ENCODE data around the gene LTB4R. TPM values are rescaled to one million over a fixed set of nuclear protein-coding genes. Genes with fewer than 3 reads are reported as not detected.
A peak's percentile ranks its signal among the peaks of the same experiment; 100 is the strongest.

Gene LTB4R
- total and polyA plus RNA-seq, 10 donors = 13.9 to 50.4 (median 32.1) TPM

- Histone ChIP-seq H3K27ac (peak within 1 kb of the TSS; percentile 91 to 98 (median 96)), H3K4me3 (peak within 1 kb of the TSS; percentile 64 to 88 (median 76)), H3K9me3 (no peaks in the 10 kb centered on the region), H3K36me3 (peaks cover 4 to 51% (median 33%) of the 10 kb centered on the region in 6 donors), H3K4me1 (peaks cover 49 to 100% (median 86%) of the 10 kb centered on the region in 6 donors), H3K27me3 (replicated peaks in 1 of 7) (no peaks in the 10 kb centered on the region)
- DNase-seq = no peak
- TF ChIP-seq POLR2A (IDR thresholded peaks at IDR 0.05) = no peak
- TF ChIP-seq, protein P1, sequence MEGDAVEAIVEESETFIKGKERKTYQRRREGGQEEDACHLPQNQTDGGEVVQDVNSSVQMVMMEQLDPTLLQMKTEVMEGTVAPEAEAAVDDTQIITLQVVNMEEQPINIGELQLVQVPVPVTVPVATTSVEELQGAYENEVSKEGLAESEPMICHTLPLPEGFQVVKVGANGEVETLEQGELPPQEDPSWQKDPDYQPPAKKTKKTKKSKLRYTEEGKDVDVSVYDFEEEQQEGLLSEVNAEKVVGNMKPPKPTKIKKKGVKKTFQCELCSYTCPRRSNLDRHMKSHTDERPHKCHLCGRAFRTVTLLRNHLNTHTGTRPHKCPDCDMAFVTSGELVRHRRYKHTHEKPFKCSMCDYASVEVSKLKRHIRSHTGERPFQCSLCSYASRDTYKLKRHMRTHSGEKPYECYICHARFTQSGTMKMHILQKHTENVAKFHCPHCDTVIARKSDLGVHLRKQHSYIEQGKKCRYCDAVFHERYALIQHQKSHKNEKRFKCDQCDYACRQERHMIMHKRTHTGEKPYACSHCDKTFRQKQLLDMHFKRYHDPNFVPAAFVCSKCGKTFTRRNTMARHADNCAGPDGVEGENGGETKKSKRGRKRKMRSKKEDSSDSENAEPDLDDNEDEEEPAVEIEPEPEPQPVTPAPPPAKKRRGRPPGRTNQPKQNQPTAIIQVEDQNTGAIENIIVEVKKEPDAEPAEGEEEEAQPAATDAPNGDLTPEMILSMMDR (IDR thresholded peaks at IDR 0.05 in 8 of 11, conservative IDR thresholded peaks at IDR 0.05 in 3 of 11) = no peak
- no peak for TF ChIP-seq POLR2AphosphoS5 (IDR thresholded peaks at IDR 0.05)
- intact Hi-C loops (cut with DNase I; ENCODE audit: low total_unique reads) = no loop called here
- WGBS, 5 donors = 47 to 82% (median 53%) methylated on average over 5 of the region's 5 CpGs
Observed at GRCh38 chr14:24309538-24310264, 1.6 kb upstream of the LTB4R start, which contains the start of gene LTB4R2. LTB4R2 (plus strand) TSS chr14:24310140; CDS start chr14:24310665, 525 bp downstream.

DNA sequence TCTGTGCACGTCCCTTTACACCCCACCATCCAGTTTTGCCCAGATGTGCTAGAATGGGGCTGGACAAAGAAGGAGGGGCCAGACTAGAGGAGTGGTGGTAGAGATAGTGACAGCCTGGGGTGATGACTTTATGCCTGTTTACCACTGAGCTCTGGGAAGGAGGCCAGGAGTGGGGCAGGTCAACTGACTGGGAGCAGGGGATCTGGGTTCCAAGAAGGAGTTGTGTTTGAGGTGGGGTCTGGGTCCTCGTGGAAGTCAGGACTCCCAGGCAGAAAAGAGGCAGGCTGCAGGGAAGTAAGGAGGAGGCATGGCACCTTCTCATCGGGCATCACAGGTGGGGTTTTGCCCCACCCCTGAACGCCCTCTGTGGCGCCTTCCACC lies 1.0 kb upstream of the LTB4R start:
- intact Hi-C loops (cut with DNase I; ENCODE audit: low total_unique reads) = no loop called here
- H3K36me3 ChIP-seq = peaks cover 4 to 45% (median 27%) of the 10 kb centered on the region in 6 donors
- H3K27ac ChIP-seq = peak overlapping the region; percentile 91 to 98 (median 96)
- DNase-seq = no peak
- no peaks in the 10 kb centered on the region for H3K27me3 ChIP-seq (replicated peaks in 1 of 7)
- TF ChIP-seq POLR2A (IDR thresholded peaks at IDR 0.05) (no peak), POLR2AphosphoS5 (IDR thresholded peaks at IDR 0.05) (no peak)
- TF ChIP-seq, protein P1 (IDR thresholded peaks at IDR 0.05 in 8 of 11, conservative IDR thresholded peaks at IDR 0.05 in 3 of 11) = no peak
- peaks cover 55 to 100% (median 87%) of the 10 kb centered on the region in 6 donors for H3K4me1 ChIP-seq
- WGBS, 5 donors = 17 to 23% (median 19%) methylated on average over 4 to 5 of the region's 5 CpGs
- no peaks in the 10 kb centered on the region for H3K9me3 ChIP-seq
- peak overlapping the region; percentile 64 to 88 (median 76) for H3K4me3 ChIP-seq

GRCh38 chr14:24311837-24312615 lies 724 bp downstream of the LTB4R start:
- peaks cover 59 to 100% (median 93%) of the 10 kb centered on the region in 6 donors for H3K4me1 ChIP-seq
- H3K4me3 ChIP-seq = peak overlapping the region; percentile 64 to 88 (median 76)
- intact Hi-C loops (cut with DNase I; ENCODE audit: low total_unique reads) = no loop called here
- H3K9me3 ChIP-seq = no peaks in the 10 kb centered on the region
- WGBS, 5 donors = 53 to 77% (median 71%) methylated on average over 1 of the region's 1 CpG
- DNase-seq = peak; percentile 75
- H3K36me3 ChIP-seq = peaks cover 0 to 42% (median 9%) of the 10 kb centered on the region in 6 donors
- no peaks in the 10 kb centered on the region for H3K27me3 ChIP-seq (replicated peaks in 1 of 7)
- no peak for TF ChIP-seq POLR2A (IDR thresholded peaks at IDR 0.05)
- TF ChIP-seq, protein P1 (IDR thresholded peaks at IDR 0.05 in 8 of 11, conservative IDR thresholded peaks at IDR 0.05 in 3 of 11) = peak in 1 of 11 experiments; percentile 23
- H3K27ac ChIP-seq = peak overlapping the region; percentile 91 to 98 (median 96)

All from spleen (tissue), 11 donors.